ENCODE measurements around the gene HAND2. TPM values are rescaled to one million over a fixed set of nuclear protein-coding genes. Genes with fewer than 3 reads are reported as not detected.

The HAND2 gene
- total RNA-seq, 4 donors from 2014 or later: 73.0 to 138 (median 128) TPM

- Histone ChIP-seq H3K4me1 (peaks cover 0 to 11% (median 2%) of the 10 kb centered on the region in 3 donors), H3K9me3 (no peaks in the 10 kb centered on the region), H3K27ac (no peak overlapping the region), H3K36me3 (no peaks in the 10 kb centered on the region), H3K4me3 (no peak overlapping the region), H3K27me3 (peaks cover 30% of the 10 kb centered on the region)
- no peak for ATAC-seq
- TF ChIP-seq CTCF (IDR thresholded peaks at IDR 0.05) (no peak), EP300 (IDR thresholded peaks at IDR 0.05) (no peak), POLR2A (IDR thresholded peaks at IDR 0.05) (no peak), POLR2AphosphoS5 (IDR thresholded peaks at IDR 0.05) (no peak)
- WGBS, 2 donors (ENCODE audit: low coverage in 1 of 2): 100% methylated on average over 1 of the region's 1 CpG
Observed at GRCh38 chr4:173498023-173498422, 32.0 kb downstream of the HAND2 start.

GRCh38 chr4:173494013-173494970 is 35.7 kb downstream of the HAND2 start:
- Histone ChIP-seq H3K4me3 (peak overlapping the region; percentile 48 to 49), H3K9me3 (no peaks in the 10 kb centered on the region), H3K27me3 (no peaks in the 10 kb centered on the region), H3K27ac (peak overlapping the region in 1 of 4 donors; percentile 62), H3K4me1 (peaks cover 0 to 34% (median 11%) of the 10 kb centered on the region in 3 donors), H3K36me3 (no peaks in the 10 kb centered on the region)
- TF ChIP-seq CTCF (IDR thresholded peaks at IDR 0.05) (peak; percentile 80 to 89 (median 82)), POLR2A (IDR thresholded peaks at IDR 0.05) (no peak), EP300 (IDR thresholded peaks at IDR 0.05) (no peak), POLR2AphosphoS5 (IDR thresholded peaks at IDR 0.05) (no peak)
- WGBS, 2 donors (ENCODE audit: low coverage in 1 of 2): 22 to 100% methylated on average over 1 to 36 of the region's 40 CpGs
- ATAC-seq: peak; percentile 87

- Histone ChIP-seq H3K4me1 (peaks cover 0 to 40% (median 11%) of the 10 kb centered on the region in 3 donors), H3K27ac (no peak overlapping the region), H3K4me3 (no peak overlapping the region), H3K36me3 (no peaks in the 10 kb centered on the region), H3K27me3 (no peaks in the 10 kb centered on the region), H3K9me3 (no peaks in the 10 kb centered on the region)
- 87% methylated on average over 4 of the region's 4 CpGs; no CpG with 5 or more reads in 1 of the 2 donors for WGBS, 2 donors (ENCODE audit: low coverage in 1 of 2)
- TF ChIP-seq POLR2AphosphoS5 (IDR thresholded peaks at IDR 0.05) (no peak), EP300 (IDR thresholded peaks at IDR 0.05) (no peak), POLR2A (IDR thresholded peaks at IDR 0.05) (no peak), CTCF (IDR thresholded peaks at IDR 0.05) (no peak)
- no peak for ATAC-seq
Observed at GRCh38 chr4:173493041-173493440, 37.0 kb downstream of the HAND2 start.

- no peak overlapping the region for H3K27ac ChIP-seq
- WGBS, 2 donors (ENCODE audit: low coverage in 1 of 2): 92% methylated on average over 1 of the region's 4 CpGs; no CpG with 5 or more reads in 1 of the 2 donors
- H3K27me3 ChIP-seq: no peaks in the 10 kb centered on the region
- H3K4me1 ChIP-seq: peaks cover 0 to 40% (median 11%) of the 10 kb centered on the region in 3 donors
- H3K4me3 ChIP-seq: no peak overlapping the region
- H3K9me3 ChIP-seq: no peaks in the 10 kb centered on the region
- no peak for ATAC-seq
- H3K36me3 ChIP-seq: no peaks in the 10 kb centered on the region
- no peak for TF ChIP-seq POLR2AphosphoS5 (IDR thresholded peaks at IDR 0.05)
- no peak for TF ChIP-seq POLR2A (IDR thresholded peaks at IDR 0.05)
- no peak for TF ChIP-seq EP300 (IDR thresholded peaks at IDR 0.05)
- no peak for TF ChIP-seq CTCF (IDR thresholded peaks at IDR 0.05)
Observed at GRCh38 chr4:173492315-173492714, 37.7 kb downstream of the HAND2 start.
